Left ventricle myocardium inferior (tissue), 1 donor: ENCODE results near the gene B4GALNT1. TPM values are rescaled to one million over a fixed set of nuclear protein-coding genes. Genes with fewer than 3 reads are reported as not detected.

Experiments
- DNase-seq: peaks from one replicate; pipeline ENCODE4 v3.0.0-alpha.2; 2020
- H3K27ac ChIP-seq: fragments of 200-600 bp; replicated peaks from 2 replicates; pipeline ENCODE4 v1.8.0; 2021
- H3K27me3 ChIP-seq: fragments of 200-600 bp; 2 replicates; pipeline ENCODE4 v1.8.0; 2021; ENCODE audit warnings: low read depth
- H3K36me3 ChIP-seq: fragments of 200-600 bp; 2 replicates; pipeline ENCODE4 v1.8.0; 2021
- H3K4me1 ChIP-seq: fragments of 200-600 bp; 2 replicates; pipeline ENCODE4 v1.8.0; 2021
- H3K4me3 ChIP-seq: fragments of 200-600 bp; 2 replicates; pipeline ENCODE4 v1.8.0; 2021; ENCODE audit warnings: mild to moderate bottlenecking, moderate library complexity
- H3K9me3 ChIP-seq: fragments of 200-600 bp; replicated peaks from 2 replicates; pipeline ENCODE4 v1.8.0; 2021
- intact Hi-C: fragments of 100-400 bp; cut with micrococcal nuclease; formaldehyde crosslinking; loops from one replicate; pipeline ENCODE4 v1.11.0; 2022
- total RNA-seq: library from RNA; stranded (reverse); fragmentation: NEBNext Ultra II Directional; extraction: Animal tissue kit (Norgen Biotek cat#: 25700); gene quantifications from one replicate; pipeline ENCODE4 v1.2.1, GENCODE V29; 2021
- TF ChIP-seq, protein P1 (sequence below): fragments of 200-600 bp; IDR thresholded peaks from 2 replicates; pipeline ENCODE4 v1.8.0; 2021; ENCODE audit warnings: antibody characterized with exemption, mild to moderate bottlenecking, borderline replicate concordance
- donor health status: DM: no; HTN: yes; CAD: no; lungs with severe emphysema.

The B4GALNT1 gene
- total RNA-seq, 1 donor from 2014 or later: 4.7 TPM

DNA sequence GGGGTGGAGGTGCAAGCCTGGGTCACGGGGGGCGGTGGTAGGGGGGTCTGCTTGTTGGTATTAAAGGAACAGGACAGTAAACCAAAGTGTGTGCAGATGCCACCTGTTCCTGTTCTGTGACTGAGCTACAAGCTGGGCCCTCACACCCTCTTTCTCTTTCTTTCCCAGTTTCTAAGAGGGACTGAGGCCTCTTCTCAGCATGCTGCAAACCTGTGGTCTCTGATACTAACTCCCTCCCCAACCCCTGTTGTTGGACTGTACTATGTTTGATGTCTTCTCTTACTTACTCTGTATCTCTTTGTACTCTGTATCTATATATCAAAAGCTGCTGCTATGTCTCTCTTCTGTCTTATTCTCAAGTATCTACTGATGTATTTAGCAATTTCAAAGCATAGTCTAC lies 49.0 kb downstream of the B4GALNT1 start:
- no peak overlapping the region for H3K4me3 ChIP-seq
- no peaks in the 10 kb centered on the region for H3K36me3 ChIP-seq
- no peaks in the 10 kb centered on the region for H3K4me1 ChIP-seq
- TF ChIP-seq, protein P1, sequence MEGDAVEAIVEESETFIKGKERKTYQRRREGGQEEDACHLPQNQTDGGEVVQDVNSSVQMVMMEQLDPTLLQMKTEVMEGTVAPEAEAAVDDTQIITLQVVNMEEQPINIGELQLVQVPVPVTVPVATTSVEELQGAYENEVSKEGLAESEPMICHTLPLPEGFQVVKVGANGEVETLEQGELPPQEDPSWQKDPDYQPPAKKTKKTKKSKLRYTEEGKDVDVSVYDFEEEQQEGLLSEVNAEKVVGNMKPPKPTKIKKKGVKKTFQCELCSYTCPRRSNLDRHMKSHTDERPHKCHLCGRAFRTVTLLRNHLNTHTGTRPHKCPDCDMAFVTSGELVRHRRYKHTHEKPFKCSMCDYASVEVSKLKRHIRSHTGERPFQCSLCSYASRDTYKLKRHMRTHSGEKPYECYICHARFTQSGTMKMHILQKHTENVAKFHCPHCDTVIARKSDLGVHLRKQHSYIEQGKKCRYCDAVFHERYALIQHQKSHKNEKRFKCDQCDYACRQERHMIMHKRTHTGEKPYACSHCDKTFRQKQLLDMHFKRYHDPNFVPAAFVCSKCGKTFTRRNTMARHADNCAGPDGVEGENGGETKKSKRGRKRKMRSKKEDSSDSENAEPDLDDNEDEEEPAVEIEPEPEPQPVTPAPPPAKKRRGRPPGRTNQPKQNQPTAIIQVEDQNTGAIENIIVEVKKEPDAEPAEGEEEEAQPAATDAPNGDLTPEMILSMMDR: no peak
- no peaks in the 10 kb centered on the region for H3K9me3 ChIP-seq
- H3K27me3 ChIP-seq: peaks cover 52% of the 10 kb centered on the region
- no peak overlapping the region for H3K27ac ChIP-seq
- intact Hi-C loops: loop anchor here (5.0 kb wide), 1 partner anchor 38 kb away; no protein-coding TSS in a partner anchor
- DNase-seq: no peak

DNA sequence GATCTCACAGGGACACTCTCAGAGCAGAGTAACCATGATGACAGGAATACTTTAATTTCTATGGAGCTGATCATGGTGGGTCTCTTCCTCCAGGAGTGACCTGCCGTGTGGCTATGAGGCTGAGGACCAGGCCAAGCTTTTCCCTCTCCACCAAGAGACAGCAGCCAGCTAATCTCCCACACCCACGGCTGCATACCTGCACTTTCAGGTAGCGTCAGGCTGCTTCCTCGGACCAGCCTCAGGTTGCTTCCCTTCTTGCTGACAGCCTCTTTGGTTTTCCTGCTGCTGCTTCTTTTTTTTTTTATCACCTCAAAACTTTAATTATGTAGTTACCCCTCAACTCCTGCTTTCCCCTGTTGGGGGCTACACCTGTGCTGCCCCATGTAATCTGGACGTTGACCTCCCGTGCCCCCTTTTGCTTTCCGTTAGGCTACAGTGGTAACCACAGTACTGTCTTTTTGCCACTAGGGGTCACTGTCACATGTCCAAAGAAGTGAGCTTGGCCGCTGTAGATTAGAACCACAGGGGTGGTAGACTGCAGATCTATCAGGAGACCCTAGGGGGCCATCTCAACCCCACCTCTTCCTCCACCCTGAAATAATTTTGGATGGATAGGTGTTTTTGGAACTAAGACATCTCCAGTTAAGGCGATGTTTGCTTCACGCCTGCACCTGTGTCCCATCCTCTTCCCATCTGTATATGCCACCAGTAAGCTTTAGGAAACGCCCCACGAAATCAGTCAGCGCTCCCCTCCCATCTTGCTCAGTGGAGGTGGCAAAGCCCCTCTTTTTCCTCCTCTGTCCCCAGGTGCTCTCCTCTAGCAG lies 49.8 kb downstream of the B4GALNT1 start:
- Histone ChIP-seq H3K9me3 (no peaks in the 10 kb centered on the region), H3K4me3 (no peak overlapping the region), H3K36me3 (no peaks in the 10 kb centered on the region), H3K27ac (no peak overlapping the region), H3K4me1 (no peaks in the 10 kb centered on the region), H3K27me3 (peaks cover 49% of the 10 kb centered on the region)
- DNase-seq: no peak
- intact Hi-C loops: loop anchor here (5.0 kb wide), 1 partner anchor 39 kb away; no protein-coding TSS in a partner anchor
- TF ChIP-seq, protein P1: peak; percentile 98

GRCh38 chr12:57582440-57582839 lies 50.6 kb downstream of the B4GALNT1 start:
- no peaks in the 10 kb centered on the region for H3K36me3 ChIP-seq
- TF ChIP-seq, protein P1: no peak
- no peak for DNase-seq
- no peak overlapping the region for H3K4me3 ChIP-seq
- no peaks in the 10 kb centered on the region for H3K4me1 ChIP-seq
- H3K9me3 ChIP-seq: no peaks in the 10 kb centered on the region
- no peak overlapping the region for H3K27ac ChIP-seq
- intact Hi-C loops: loop anchor here (5.0 kb wide), 1 partner anchor 40 kb away; no protein-coding TSS in a partner anchor
- H3K27me3 ChIP-seq: peaks cover 41% of the 10 kb centered on the region

GRCh38 chr12:57581802-57582201 lies 51.2 kb downstream of the B4GALNT1 start:
- intact Hi-C loops: loop anchor here (5.0 kb wide), 1 partner anchor 40 kb away; no protein-coding TSS in a partner anchor

DNA sequence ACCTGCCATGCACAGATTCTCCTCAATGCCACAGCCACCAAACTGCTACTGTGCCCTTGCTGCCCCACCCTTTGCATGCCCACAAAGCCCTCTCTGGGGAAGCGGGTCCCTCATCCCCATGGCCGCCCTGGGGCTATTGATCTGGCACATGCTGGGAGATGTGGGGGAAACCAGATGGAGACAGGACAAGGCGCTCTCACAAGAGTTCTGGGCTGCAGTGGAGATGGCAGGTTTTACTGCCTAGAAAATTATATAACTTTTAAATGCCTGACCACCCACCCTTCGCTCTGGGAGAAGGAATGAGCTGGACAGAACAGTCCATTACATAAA lies 52.6 kb downstream of the B4GALNT1 start:
- DNase-seq: no peak
- TF ChIP-seq, protein P1: no peak
- no peaks in the 10 kb centered on the region for H3K9me3 ChIP-seq
- H3K4me3 ChIP-seq: no peak overlapping the region
- peaks cover 33% of the 10 kb centered on the region for H3K27me3 ChIP-seq
- H3K27ac ChIP-seq: no peak overlapping the region
- no peaks in the 10 kb centered on the region for H3K36me3 ChIP-seq
- no peaks in the 10 kb centered on the region for H3K4me1 ChIP-seq
- intact Hi-C loops: loop anchor here (5.0 kb wide), 1 partner anchor 42 kb away; no protein-coding TSS in a partner anchor

More at GRCh38 chr12:57581802-57582201, 51.2 kb downstream of the B4GALNT1 start:
- Histone ChIP-seq H3K9me3 (no peaks in the 10 kb centered on the region), H3K27me3 (peaks cover 35% of the 10 kb centered on the region), H3K27ac (no peak overlapping the region), H3K36me3 (no peaks in the 10 kb centered on the region), H3K4me3 (no peak overlapping the region), H3K4me1 (no peaks in the 10 kb centered on the region)
- no peak for DNase-seq
- TF ChIP-seq, protein P1: no peak
